HEK293 (cell line): ENCODE data around the gene PIEZO1.

ENCODE experiments used
- CTCF ChIA-PET: fragments of 350-600 bp; formaldehyde crosslinking; extraction: SDS; loops from one replicate; lab custom pipeline; 2021; ENCODE audit warnings: antibody characterized with exemption; lab: Yijun Ruan, JAX
- POLR2A ChIA-PET: fragments of 300-600 bp; formaldehyde crosslinking; extraction: SDS; loops from one replicate; lab custom pipeline; 2020; ENCODE audit warnings: antibody characterized with exemption, inconsistent platforms; lab: Yijun Ruan, JAX
- H3K27ac ChIP-seq: fragments of 200-500 bp; sonication (Bioruptor generic); 2 replicates; pipeline ENCODE4 v1.5.1; 2014; ENCODE audit warnings: low read depth, low read length, control low read depth, inconsistent platforms; ENCODE audit errors: extremely low read depth
- H3K36me3 ChIP-seq, 2 experiments: fragments of 200-500 bp in 1 of 2; sonication (Bioruptor generic) in 1 of 2; 1 replicate in 1 of 2; 2 replicates in 1 of 2; pipeline ENCODE4 v1.5.1; 2014 to 2017; ENCODE audit warnings: inconsistent platforms in 2 of 2, low read length in 2 of 2; ENCODE audit not compliant: control insufficient read depth in 2 of 2, insufficient read depth in 1 of 2
- H3K4me1 ChIP-seq: fragments of 200-500 bp; sonication (Bioruptor generic); 2 replicates; pipeline ENCODE4 v1.5.1; 2014; ENCODE audit warnings: mild to moderate bottlenecking, low read length, inconsistent platforms; ENCODE audit not compliant: control insufficient read depth, insufficient read depth
- H3K4me3 ChIP-seq: 2 replicates; pipeline ENCODE4 v1.5.1; 2011; ENCODE audit warnings: low read depth, mild to moderate bottlenecking, control low read depth, low read length, moderate library complexity
- H3K9me3 ChIP-seq: fragments of 200-500 bp; sonication (Bioruptor generic); 2 replicates; pipeline ENCODE4 v1.5.1; 2014; ENCODE audit warnings: low read depth, low read length, inconsistent platforms; ENCODE audit not compliant: control insufficient read depth, insufficient read depth
- GLIS1 ChIP-seq: fragments of 450-650 bp; formaldehyde crosslinking; IDR thresholded peaks from 2 replicates; pipeline ENCODE4 v1.5.1; 2016; ENCODE audit warnings: missing biosample characterization, missing genetic modification characterization
- GLIS2 ChIP-seq: fragments of 450-650 bp; formaldehyde crosslinking; IDR thresholded peaks from 2 replicates; pipeline ENCODE4 v1.5.1; 2016; ENCODE audit warnings: missing biosample characterization, missing genetic modification characterization
- IKZF3 ChIP-seq: fragments of 450-650 bp; IDR thresholded peaks from 2 replicates; pipeline ENCODE4 v1.5.0; 2018; ENCODE audit warnings: missing biosample characterization, mild to moderate bottlenecking, missing genetic modification characterization, moderate library complexity
- KLF7 ChIP-seq: fragments of 450-650 bp; formaldehyde crosslinking; IDR thresholded peaks from 2 replicates; pipeline ENCODE4 v1.5.1; 2016; ENCODE audit warnings: missing biosample characterization, missing genetic modification characterization, borderline replicate concordance
- KLF8 ChIP-seq: fragments of 450-650 bp; formaldehyde crosslinking; IDR thresholded peaks from 2 replicates; pipeline ENCODE4 v1.5.1; 2016; ENCODE audit warnings: missing biosample characterization, missing genetic modification characterization
- PRDM1 ChIP-seq: fragments of 450-650 bp; formaldehyde crosslinking; IDR thresholded peaks from 2 replicates; pipeline ENCODE4; 2016; ENCODE audit warnings: missing biosample characterization, missing genetic modification characterization
- TCF7L2 ChIP-seq: IDR thresholded peaks from 2 replicates; pipeline ENCODE4 v1.6.1; 2011; ENCODE audit warnings: low read depth, mild to moderate bottlenecking, inconsistent platforms, low read length, moderate library complexity, borderline replicate concordance
- WT1 ChIP-seq: fragments of 450-650 bp; formaldehyde crosslinking; IDR thresholded peaks from 2 replicates; pipeline ENCODE4 v1.5.1; 2016; ENCODE audit warnings: missing biosample characterization, missing genetic modification characterization
- ZBTB17 ChIP-seq: fragments of 450-650 bp; formaldehyde crosslinking; IDR thresholded peaks from 2 replicates; pipeline ENCODE4 v1.5.1; 2016; ENCODE audit warnings: missing biosample characterization, missing genetic modification characterization
- ZBTB21 ChIP-seq: fragments of 450-650 bp; formaldehyde crosslinking; IDR thresholded peaks from 2 replicates; pipeline ENCODE4 v1.5.1; 2017; ENCODE audit warnings: missing biosample characterization, missing genetic modification characterization
- ZFP37 ChIP-seq: fragments of 450-650 bp; formaldehyde crosslinking; IDR thresholded peaks from 2 replicates; pipeline ENCODE4 v1.5.1; 2016; ENCODE audit warnings: missing biosample characterization, missing genetic modification characterization
- ZIC2 ChIP-seq: fragments of 450-650 bp; formaldehyde crosslinking; IDR thresholded peaks from 2 replicates; pipeline ENCODE4 v1.5.1; 2016; ENCODE audit warnings: missing biosample characterization, missing genetic modification characterization
- ZNF10 ChIP-seq: fragments of 450-650 bp; formaldehyde crosslinking; IDR thresholded peaks from 2 replicates; pipeline ENCODE4 v1.5.1; 2017; ENCODE audit warnings: missing biosample characterization, missing genetic modification characterization
- ZNF2 ChIP-seq: fragments of 450-650 bp; formaldehyde crosslinking; IDR thresholded peaks from 2 replicates; pipeline ENCODE4 v1.5.1; 2016; ENCODE audit warnings: missing biosample characterization, missing genetic modification characterization
- ZNF23 ChIP-seq: fragments of 450-650 bp; formaldehyde crosslinking; IDR thresholded peaks from 2 replicates; pipeline ENCODE4 v1.5.1; 2016; ENCODE audit warnings: missing biosample characterization, missing genetic modification characterization, borderline replicate concordance
- ZNF600 ChIP-seq: fragments of 450-650 bp; formaldehyde crosslinking; IDR thresholded peaks from 2 replicates; pipeline ENCODE4 v1.5.1; 2016; ENCODE audit warnings: missing biosample characterization, missing genetic modification characterization
- ZNF660 ChIP-seq: fragments of 450-650 bp; IDR thresholded peaks from 2 replicates; pipeline ENCODE4 v1.5.1; 2018; ENCODE audit warnings: missing biosample characterization, mild to moderate bottlenecking, missing genetic modification characterization
- ZNF776 ChIP-seq: fragments of 450-650 bp; formaldehyde crosslinking; IDR thresholded peaks from 2 replicates; pipeline ENCODE4 v1.5.0; 2017; ENCODE audit warnings: missing biosample characterization, missing genetic modification characterization, borderline replicate concordance
- ZNF843 ChIP-seq: fragments of 450-650 bp; formaldehyde crosslinking; IDR thresholded peaks from 2 replicates; pipeline ENCODE4 v1.5.1; 2016; ENCODE audit warnings: missing biosample characterization, missing genetic modification characterization
- ZXDB ChIP-seq: fragments of 450-650 bp; formaldehyde crosslinking; IDR thresholded peaks from 2 replicates; pipeline ENCODE4 v1.5.1; 2016; ENCODE audit warnings: missing biosample characterization, missing genetic modification characterization
- TF ChIP-seq, protein P1 (sequence below): fragments of 450-650 bp; formaldehyde crosslinking; IDR thresholded peaks from 2 replicates; pipeline ENCODE4 v1.5.1; 2016; ENCODE audit warnings: missing biosample characterization, missing genetic modification characterization
- TF ChIP-seq, protein P2 (sequence below): fragments of 450-650 bp; formaldehyde crosslinking; IDR thresholded peaks from 2 replicates; pipeline ENCODE4 v1.5.1; 2017; ENCODE audit warnings: missing biosample characterization, missing genetic modification characterization
- TF ChIP-seq, protein P3 (sequence below): fragments of 450-650 bp; formaldehyde crosslinking; IDR thresholded peaks from 2 replicates; pipeline ENCODE4 v1.5.1; 2016; ENCODE audit warnings: missing biosample characterization, missing genetic modification characterization, borderline replicate concordance
- TF ChIP-seq, protein P4 (sequence below): fragments of 450-650 bp; formaldehyde crosslinking; IDR thresholded peaks from 2 replicates; pipeline ENCODE4 v1.5.1; 2016; ENCODE audit warnings: missing biosample characterization, missing genetic modification characterization

The PIEZO1 gene

DNA sequence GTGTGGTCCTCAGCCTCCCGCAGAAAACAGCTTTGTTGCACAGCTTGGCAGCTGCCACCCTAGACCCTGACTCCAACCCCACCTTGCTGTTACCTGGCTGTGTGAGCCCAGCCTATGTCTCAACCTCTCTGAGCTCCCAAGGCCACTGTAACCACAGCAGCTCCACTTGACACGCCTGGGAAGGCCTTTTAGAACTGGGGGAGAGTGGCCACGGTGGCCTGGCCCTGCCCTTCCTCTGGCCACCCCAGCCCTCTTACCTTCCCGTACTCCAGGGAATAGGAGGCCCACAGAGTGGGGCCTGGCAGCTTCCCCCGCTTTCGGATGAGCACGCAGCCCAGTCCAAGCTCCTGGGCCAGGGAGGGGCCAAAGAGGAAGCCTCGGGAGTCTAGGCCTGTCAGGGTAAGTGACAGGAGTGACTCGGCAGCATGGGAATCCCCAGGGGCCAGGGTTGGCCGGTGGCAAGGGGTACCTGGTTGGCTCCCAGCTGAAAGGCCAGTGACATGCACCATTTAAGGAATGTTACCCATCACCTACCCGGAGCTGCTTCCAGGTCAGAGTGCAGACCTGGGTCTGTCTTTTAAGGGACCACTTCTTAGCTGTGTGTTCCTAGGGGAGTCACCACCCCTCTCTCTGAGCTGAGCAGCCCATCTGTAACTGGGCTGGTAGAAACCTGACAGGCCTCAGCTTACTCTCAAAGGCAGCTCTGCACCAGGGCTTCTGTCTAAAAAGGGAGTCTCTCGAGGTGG lies 25.3 kb upstream of the PIEZO1 start:
- H3K36me3 ChIP-seq: peaks cover 0 to 58% of the 10 kb centered on the region in 2 experiments; a peak in 1 of 3 replicates
- ChIA-PET CTCF (interaction anchor here (0.5 to 3.3 kb wide), 4 partner anchors 26 to 493 kb away, joined by 3 to 25 read pairs (median 3); no protein-coding TSS in a partner anchor), POLR2A (interaction anchor here (0.5 to 5.2 kb wide), 17 partner anchors 10 to 704 kb away, joined by 3 to 33 read pairs (median 6); partner anchors contain the start of genes CDH15, GALNS, TRAPPC2L and ZNF778)
- TF ChIP-seq WT1 (tag by site-specific recombination) (0 out of 2 replicates have a peak, but pooled peaks have one; percentile 22), ZBTB21 (no peak), ZFP37 (tag by site-specific recombination) (peak; percentile 32; the same call in 1 of the 2 replicates), ZNF600 (tag by site-specific recombination) (no peak), ZNF776 (tag by site-specific recombination) (no peak), KLF7 (tag by site-specific recombination) (no peak), KLF8 (tag by site-specific recombination) (peak; percentile 45; the same call in 1 of the 2 replicates), ZIC2 (no peak), ZBTB17 (tag by site-specific recombination) (0 out of 2 replicates have a peak, but pooled peaks have one; percentile 2), ZNF2 (tag by site-specific recombination) (no peak), ZNF23 (no peak), PRDM1 (tag by site-specific recombination) (no peak), ZNF843 (tag by site-specific recombination) (no peak), ZXDB (tag by site-specific recombination) (peak; percentile 12; the same call in 1 of the 2 replicates), ZNF660 (0 out of 2 replicates have a peak, but pooled peaks have one; percentile 12), TCF7L2 (no peak), IKZF3 (tag by site-specific recombination) (peak; percentile 68), GLIS2 (tag by site-specific recombination) (no peak), ZNF10 (tag by site-specific recombination) (0 out of 2 replicates have a peak, but pooled peaks have one; percentile 7), GLIS1 (no peak)
- TF ChIP-seq, protein P1, sequence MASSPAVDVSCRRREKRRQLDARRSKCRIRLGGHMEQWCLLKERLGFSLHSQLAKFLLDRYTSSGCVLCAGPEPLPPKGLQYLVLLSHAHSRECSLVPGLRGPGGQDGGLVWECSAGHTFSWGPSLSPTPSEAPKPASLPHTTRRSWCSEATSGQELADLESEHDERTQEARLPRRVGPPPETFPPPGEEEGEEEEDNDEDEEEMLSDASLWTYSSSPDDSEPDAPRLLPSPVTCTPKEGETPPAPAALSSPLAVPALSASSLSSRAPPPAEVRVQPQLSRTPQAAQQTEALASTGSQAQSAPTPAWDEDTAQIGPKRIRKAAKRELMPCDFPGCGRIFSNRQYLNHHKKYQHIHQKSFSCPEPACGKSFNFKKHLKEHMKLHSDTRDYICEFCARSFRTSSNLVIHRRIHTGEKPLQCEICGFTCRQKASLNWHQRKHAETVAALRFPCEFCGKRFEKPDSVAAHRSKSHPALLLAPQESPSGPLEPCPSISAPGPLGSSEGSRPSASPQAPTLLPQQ (tag by site-specific recombination): 0 out of 2 replicates have a peak, but pooled peaks have one; percentile 56
- TF ChIP-seq, protein P2, sequence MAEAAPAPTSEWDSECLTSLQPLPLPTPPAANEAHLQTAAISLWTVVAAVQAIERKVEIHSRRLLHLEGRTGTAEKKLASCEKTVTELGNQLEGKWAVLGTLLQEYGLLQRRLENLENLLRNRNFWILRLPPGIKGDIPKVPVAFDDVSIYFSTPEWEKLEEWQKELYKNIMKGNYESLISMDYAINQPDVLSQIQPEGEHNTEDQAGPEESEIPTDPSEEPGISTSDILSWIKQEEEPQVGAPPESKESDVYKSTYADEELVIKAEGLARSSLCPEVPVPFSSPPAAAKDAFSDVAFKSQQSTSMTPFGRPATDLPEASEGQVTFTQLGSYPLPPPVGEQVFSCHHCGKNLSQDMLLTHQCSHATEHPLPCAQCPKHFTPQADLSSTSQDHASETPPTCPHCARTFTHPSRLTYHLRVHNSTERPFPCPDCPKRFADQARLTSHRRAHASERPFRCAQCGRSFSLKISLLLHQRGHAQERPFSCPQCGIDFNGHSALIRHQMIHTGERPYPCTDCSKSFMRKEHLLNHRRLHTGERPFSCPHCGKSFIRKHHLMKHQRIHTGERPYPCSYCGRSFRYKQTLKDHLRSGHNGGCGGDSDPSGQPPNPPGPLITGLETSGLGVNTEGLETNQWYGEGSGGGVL (tag by site-specific recombination): 0 out of 2 replicates have a peak, but pooled peaks have one; percentile 16
- TF ChIP-seq, protein P3, sequence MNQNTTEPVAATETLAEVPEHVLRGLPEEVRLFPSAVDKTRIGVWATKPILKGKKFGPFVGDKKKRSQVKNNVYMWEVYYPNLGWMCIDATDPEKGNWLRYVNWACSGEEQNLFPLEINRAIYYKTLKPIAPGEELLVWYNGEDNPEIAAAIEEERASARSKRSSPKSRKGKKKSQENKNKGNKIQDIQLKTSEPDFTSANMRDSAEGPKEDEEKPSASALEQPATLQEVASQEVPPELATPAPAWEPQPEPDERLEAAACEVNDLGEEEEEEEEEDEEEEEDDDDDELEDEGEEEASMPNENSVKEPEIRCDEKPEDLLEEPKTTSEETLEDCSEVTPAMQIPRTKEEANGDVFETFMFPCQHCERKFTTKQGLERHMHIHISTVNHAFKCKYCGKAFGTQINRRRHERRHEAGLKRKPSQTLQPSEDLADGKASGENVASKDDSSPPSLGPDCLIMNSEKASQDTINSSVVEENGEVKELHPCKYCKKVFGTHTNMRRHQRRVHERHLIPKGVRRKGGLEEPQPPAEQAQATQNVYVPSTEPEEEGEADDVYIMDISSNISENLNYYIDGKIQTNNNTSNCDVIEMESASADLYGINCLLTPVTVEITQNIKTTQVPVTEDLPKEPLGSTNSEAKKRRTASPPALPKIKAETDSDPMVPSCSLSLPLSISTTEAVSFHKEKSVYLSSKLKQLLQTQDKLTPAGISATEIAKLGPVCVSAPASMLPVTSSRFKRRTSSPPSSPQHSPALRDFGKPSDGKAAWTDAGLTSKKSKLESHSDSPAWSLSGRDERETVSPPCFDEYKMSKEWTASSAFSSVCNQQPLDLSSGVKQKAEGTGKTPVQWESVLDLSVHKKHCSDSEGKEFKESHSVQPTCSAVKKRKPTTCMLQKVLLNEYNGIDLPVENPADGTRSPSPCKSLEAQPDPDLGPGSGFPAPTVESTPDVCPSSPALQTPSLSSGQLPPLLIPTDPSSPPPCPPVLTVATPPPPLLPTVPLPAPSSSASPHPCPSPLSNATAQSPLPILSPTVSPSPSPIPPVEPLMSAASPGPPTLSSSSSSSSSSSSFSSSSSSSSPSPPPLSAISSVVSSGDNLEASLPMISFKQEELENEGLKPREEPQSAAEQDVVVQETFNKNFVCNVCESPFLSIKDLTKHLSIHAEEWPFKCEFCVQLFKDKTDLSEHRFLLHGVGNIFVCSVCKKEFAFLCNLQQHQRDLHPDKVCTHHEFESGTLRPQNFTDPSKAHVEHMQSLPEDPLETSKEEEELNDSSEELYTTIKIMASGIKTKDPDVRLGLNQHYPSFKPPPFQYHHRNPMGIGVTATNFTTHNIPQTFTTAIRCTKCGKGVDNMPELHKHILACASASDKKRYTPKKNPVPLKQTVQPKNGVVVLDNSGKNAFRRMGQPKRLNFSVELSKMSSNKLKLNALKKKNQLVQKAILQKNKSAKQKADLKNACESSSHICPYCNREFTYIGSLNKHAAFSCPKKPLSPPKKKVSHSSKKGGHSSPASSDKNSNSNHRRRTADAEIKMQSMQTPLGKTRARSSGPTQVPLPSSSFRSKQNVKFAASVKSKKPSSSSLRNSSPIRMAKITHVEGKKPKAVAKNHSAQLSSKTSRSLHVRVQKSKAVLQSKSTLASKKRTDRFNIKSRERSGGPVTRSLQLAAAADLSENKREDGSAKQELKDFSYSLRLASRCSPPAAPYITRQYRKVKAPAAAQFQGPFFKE (tag by site-specific recombination): 0 out of 2 replicates have a peak, but pooled peaks have one; percentile 67
- TF ChIP-seq, protein P4, sequence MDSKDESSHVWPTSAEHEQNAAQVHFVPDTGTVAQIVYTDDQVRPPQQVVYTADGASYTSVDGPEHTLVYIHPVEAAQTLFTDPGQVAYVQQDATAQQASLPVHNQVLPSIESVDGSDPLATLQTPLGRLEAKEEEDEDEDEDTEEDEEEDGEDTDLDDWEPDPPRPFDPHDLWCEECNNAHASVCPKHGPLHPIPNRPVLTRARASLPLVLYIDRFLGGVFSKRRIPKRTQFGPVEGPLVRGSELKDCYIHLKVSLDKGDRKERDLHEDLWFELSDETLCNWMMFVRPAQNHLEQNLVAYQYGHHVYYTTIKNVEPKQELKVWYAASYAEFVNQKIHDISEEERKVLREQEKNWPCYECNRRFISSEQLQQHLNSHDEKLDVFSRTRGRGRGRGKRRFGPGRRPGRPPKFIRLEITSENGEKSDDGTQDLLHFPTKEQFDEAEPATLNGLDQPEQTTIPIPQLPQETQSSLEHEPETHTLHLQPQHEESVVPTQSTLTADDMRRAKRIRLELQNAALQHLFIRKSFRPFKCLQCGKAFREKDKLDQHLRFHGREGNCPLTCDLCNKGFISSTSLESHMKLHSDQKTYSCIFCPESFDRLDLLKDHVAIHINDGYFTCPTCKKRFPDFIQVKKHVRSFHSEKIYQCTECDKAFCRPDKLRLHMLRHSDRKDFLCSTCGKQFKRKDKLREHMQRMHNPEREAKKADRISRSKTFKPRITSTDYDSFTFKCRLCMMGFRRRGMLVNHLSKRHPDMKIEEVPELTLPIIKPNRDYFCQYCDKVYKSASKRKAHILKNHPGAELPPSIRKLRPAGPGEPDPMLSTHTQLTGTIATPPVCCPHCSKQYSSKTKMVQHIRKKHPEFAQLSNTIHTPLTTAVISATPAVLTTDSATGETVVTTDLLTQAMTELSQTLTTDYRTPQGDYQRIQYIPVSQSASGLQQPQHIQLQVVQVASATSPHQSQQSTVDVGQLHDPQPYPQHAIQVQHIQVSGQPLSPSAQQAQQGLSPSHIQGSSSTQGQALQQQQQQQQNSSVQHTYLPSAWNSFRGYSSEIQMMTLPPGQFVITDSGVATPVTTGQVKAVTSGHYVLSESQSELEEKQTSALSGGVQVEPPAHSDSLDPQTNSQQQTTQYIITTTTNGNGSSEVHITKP: peak; percentile 7; the same call in 1 of the 2 replicates

More for the DNA sequence above, 25.3 kb upstream of the PIEZO1 start:
- H3K4me1 ChIP-seq: peaks cover 3% of the 10 kb centered on the region; the same call in 1 of the 2 replicates
- peak overlapping the region; percentile 66 for H3K4me3 ChIP-seq
- H3K9me3 ChIP-seq: no peaks in the 10 kb centered on the region
- H3K27ac ChIP-seq: peak overlapping the region; percentile 87
